ENCODE results near the gene PCNX3. TPM values are rescaled to one million over a fixed set of nuclear protein-coding genes. Genes with fewer than 3 reads are reported as not detected.

The PCNX3 gene
- total RNA-seq, 1 donor from 2014 or later, result 45.6 TPM

DNA sequence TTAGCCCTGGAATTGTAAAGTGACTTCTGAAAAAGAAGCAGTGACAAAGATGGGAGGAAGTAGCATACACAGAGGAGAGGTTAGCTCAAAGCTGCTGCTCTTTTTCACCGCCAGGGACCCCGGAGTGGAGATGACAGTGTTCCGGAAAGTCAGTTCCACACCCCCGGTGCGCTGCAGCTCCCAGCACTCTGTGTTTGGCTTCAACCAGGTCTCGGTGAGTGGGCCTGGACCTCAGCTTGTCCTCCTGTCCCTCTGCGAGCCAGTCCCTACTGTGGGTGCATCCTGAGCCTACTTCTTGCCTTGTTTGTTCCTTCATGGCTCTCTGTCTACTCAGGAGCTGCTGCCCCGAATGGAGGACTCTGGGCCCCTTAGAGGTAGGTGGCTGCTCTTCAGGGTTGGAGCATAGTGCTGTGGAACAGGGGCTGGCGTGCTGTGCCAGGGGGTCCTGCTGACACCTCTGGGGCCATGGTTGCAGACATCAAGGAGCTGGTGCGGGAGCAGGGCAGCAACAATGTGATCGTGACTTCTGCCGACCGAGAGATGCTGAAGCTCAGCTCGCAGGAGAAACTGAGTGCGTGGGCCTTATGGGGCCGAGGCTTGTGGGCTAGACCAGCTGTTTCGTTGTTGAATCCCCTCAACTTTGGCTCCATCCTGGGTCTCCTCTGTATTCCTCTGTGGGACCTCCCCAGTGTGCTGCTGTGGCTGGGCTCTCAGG, 1.7 kb downstream of the PCNX3 start:
- no peak overlapping the region for H3K27ac Mint-ChIP-seq (ENCODE audit: unreplicated experiment)
- no peak for DNase-seq (ENCODE audit: low read depth)
- peak overlapping the region; percentile 88 for H3K9ac ChIP-seq (ENCODE audit: low read length)
- peaks cover 41% of the 10 kb centered on the region for H4K20me1 ChIP-seq (ENCODE audit: insufficient read depth, low read length)
- H3K27ac ChIP-seq (ENCODE audit: low read depth, low read length), result no peak overlapping the region
- peaks cover 80% of the 10 kb centered on the region for H3K79me2 ChIP-seq (ENCODE audit: insufficient read depth, low read length)
- no peak for FAIRE-seq
- no peaks in the 10 kb centered on the region for H3K27me3 Mint-ChIP-seq (ENCODE audit: low read depth, unreplicated experiment)
- H3K36me3 ChIP-seq (ENCODE audit: insufficient read depth, low read length), result peaks cover 18% of the 10 kb centered on the region
- H3K4me1 Mint-ChIP-seq (ENCODE audit: low read depth, unreplicated experiment), result peaks cover 14% of the 10 kb centered on the region
- peaks cover 20% of the 10 kb centered on the region for H3K4me1 ChIP-seq (ENCODE audit: insufficient read depth, low read length)
- H3K4me3 Mint-ChIP-seq (ENCODE audit: unreplicated experiment), result peak overlapping the region; percentile 99
- peaks cover 13% of the 10 kb centered on the region for H3K36me3 Mint-ChIP-seq (ENCODE audit: low read depth, unreplicated experiment)
- no peak overlapping the region for H2AFZ ChIP-seq (ENCODE audit: low read depth, low read length)
- H3K27me3 ChIP-seq (ENCODE audit: insufficient read depth, low read length), result no peaks in the 10 kb centered on the region
- TF ChIP-seq, protein P1, sequence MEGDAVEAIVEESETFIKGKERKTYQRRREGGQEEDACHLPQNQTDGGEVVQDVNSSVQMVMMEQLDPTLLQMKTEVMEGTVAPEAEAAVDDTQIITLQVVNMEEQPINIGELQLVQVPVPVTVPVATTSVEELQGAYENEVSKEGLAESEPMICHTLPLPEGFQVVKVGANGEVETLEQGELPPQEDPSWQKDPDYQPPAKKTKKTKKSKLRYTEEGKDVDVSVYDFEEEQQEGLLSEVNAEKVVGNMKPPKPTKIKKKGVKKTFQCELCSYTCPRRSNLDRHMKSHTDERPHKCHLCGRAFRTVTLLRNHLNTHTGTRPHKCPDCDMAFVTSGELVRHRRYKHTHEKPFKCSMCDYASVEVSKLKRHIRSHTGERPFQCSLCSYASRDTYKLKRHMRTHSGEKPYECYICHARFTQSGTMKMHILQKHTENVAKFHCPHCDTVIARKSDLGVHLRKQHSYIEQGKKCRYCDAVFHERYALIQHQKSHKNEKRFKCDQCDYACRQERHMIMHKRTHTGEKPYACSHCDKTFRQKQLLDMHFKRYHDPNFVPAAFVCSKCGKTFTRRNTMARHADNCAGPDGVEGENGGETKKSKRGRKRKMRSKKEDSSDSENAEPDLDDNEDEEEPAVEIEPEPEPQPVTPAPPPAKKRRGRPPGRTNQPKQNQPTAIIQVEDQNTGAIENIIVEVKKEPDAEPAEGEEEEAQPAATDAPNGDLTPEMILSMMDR (IDR thresholded peaks at IDR 0.05; ENCODE audit: insufficient read depth, low read depth, low read length), result no peak
- TF ChIP-seq EZH2 (IDR thresholded peaks at IDR 0.05; ENCODE audit: insufficient read depth, low read length), result no peak
- peak overlapping the region; percentile 100 for H3K4me2 ChIP-seq (ENCODE audit: low read length)
- H3K4me3 ChIP-seq (ENCODE audit: insufficient read depth, low read depth, low read length), result peak overlapping the region; percentile 80
- H3K9me3 Mint-ChIP-seq (ENCODE audit: unreplicated experiment), result no peaks in the 10 kb centered on the region
- H3K9me3 ChIP-seq (ENCODE audit: insufficient read depth, low read depth, low read length), result no peaks in the 10 kb centered on the region

DNA sequence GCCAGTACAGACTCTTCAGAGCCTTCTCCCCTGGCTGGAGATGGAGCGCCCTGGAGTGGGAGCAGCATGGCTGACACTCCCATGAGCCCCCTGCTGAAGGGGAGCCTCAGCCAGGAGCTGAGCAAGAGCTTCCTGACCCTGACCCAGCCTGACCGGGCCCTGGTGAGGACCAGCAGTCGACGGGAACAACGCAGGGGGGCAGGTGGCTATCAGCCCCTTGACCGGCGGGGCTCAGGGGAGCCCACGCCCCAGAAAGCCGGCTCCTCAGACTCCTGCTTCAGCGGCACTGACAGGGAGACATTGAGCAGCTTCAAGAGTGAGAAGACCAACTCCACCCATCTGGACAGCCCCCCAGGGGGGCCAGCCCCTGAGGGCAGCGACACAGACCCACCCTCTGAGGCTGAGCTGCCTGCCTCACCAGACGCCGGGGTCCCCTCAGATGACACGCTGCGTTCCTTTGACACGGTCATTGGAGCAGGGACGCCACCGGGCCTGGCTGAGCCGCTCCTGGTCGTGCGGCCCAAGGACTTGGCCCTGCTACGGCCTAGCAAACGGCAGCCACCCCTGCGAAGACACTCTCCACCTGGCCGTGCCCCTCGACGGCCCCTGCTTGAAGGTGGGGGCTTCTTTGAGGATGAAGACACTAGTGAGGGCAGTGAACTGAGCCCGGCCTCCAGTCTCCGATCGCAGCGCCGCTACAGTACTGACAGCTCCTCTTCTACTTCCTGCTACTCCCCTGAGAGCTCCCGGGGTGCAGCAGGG, 2.6 kb downstream of the PCNX3 start:
- no peak overlapping the region for H3K27ac Mint-ChIP-seq (ENCODE audit: unreplicated experiment)
- FAIRE-seq (no peak), DNase-seq (ENCODE audit: low read depth) (no peak)
- Histone ChIP-seq H3K9ac (ENCODE audit: low read length) (no peak overlapping the region), H4K20me1 (ENCODE audit: insufficient read depth, low read length) (peaks cover 39% of the 10 kb centered on the region), H3K4me1 (ENCODE audit: insufficient read depth, low read length) (peaks cover 11% of the 10 kb centered on the region), H3K79me2 (ENCODE audit: insufficient read depth, low read length) (peaks cover 71% of the 10 kb centered on the region), H3K27me3 (ENCODE audit: insufficient read depth, low read length) (no peaks in the 10 kb centered on the region), H3K4me3 (ENCODE audit: insufficient read depth, low read depth, low read length) (no peak overlapping the region), H3K4me2 (ENCODE audit: low read length) (no peak overlapping the region), H3K27ac (ENCODE audit: low read depth, low read length) (no peak overlapping the region), H3K9me3 (ENCODE audit: insufficient read depth, low read depth, low read length) (no peaks in the 10 kb centered on the region), H3K36me3 (ENCODE audit: insufficient read depth, low read length) (peaks cover 22% of the 10 kb centered on the region), H2AFZ (ENCODE audit: low read depth, low read length) (no peak overlapping the region)
- no peaks in the 10 kb centered on the region for H3K9me3 Mint-ChIP-seq (ENCODE audit: unreplicated experiment)
- H3K27me3 Mint-ChIP-seq (ENCODE audit: low read depth, unreplicated experiment), result no peaks in the 10 kb centered on the region
- TF ChIP-seq EZH2 (IDR thresholded peaks at IDR 0.05; ENCODE audit: insufficient read depth, low read length), result no peak
- TF ChIP-seq, protein P1 (IDR thresholded peaks at IDR 0.05; ENCODE audit: insufficient read depth, low read depth, low read length), result no peak
- peaks cover 11% of the 10 kb centered on the region for H3K36me3 Mint-ChIP-seq (ENCODE audit: low read depth, unreplicated experiment)
- H3K4me1 Mint-ChIP-seq (ENCODE audit: low read depth, unreplicated experiment), result peaks cover 9% of the 10 kb centered on the region
- H3K4me3 Mint-ChIP-seq (ENCODE audit: unreplicated experiment), result no peak overlapping the region
